Activated CD4-positive, alpha-beta T cell treated with anti-CD3 and anti-CD28 coated beads, Interleukin-2, Interleukin-6, amounts not matched to agents 100 ng/mL and 50 ng/mL, durations not matched to agents 16 hours and 8 hours (primary cell): ENCODE results near the gene NCEH1.
"Not testable (repeated sequence)": the region's sequence is repeated elsewhere in the genome, so short reads cannot be mapped to it uniquely, and the experiment has no call there.

Experiments used
- DNase-seq: peaks from one replicate; pipeline ENCODE4 v3.0.0-alpha.2; 2020

NCEH1 gene

GRCh38 chr3:172707030-172707429, 3.8 kb downstream of the NCEH1 start:
- DNase-seq: no peak

- no peak for DNase-seq
These were observed 5.7 kb downstream of the NCEH1 start for GRCh38 chr3:172705170-172705569.

- DNase-seq: no peak
These were observed 6.9 kb downstream of the NCEH1 start for GRCh38 chr3:172704001-172704400.

GRCh38 chr3:172702731-172703130, 8.1 kb downstream of the NCEH1 start:
- not testable (repeated sequence) for DNase-seq

- DNase-seq: no peak
These were observed 8.6 kb downstream of the NCEH1 start for GRCh38 chr3:172702256-172702655.

- DNase-seq: no peak
These were observed 9.1 kb downstream of the NCEH1 start for GRCh38 chr3:172701751-172702150.

- no peak for DNase-seq
These were observed 9.9 kb downstream of the NCEH1 start for GRCh38 chr3:172700936-172701455.

- DNase-seq: no peak
These were observed 10.6 kb downstream of the NCEH1 start for GRCh38 chr3:172700256-172700655.

- DNase-seq: no peak
These were observed 11.8 kb downstream of the NCEH1 start for GRCh38 chr3:172699031-172699430.

- DNase-seq: no peak
These were observed 12.2 kb downstream of the NCEH1 start for GRCh38 chr3:172698631-172699030.

- no peak for DNase-seq
These were observed 13.3 kb downstream of the NCEH1 start for GRCh38 chr3:172697558-172697957.

GRCh38 chr3:172696357-172696756, 14.5 kb downstream of the NCEH1 start:
- DNase-seq: no peak

GRCh38 chr3:172694573-172695246, 16.2 kb downstream of the NCEH1 start:
- no peak for DNase-seq

- no peak for DNase-seq
These were observed 18.0 kb downstream of the NCEH1 start for GRCh38 chr3:172692751-172693338.

- DNase-seq: no peak
These were observed 19.9 kb downstream of the NCEH1 start for GRCh38 chr3:172690936-172691335.

- DNase-seq: no peak
These were observed 22.3 kb downstream of the NCEH1 start for GRCh38 chr3:172688588-172688987.

GRCh38 chr3:172687501-172687900, 23.4 kb downstream of the NCEH1 start:
- DNase-seq: no peak

GRCh38 chr3:172685331-172686214, 25.3 kb downstream of the NCEH1 start:
- peak; percentile 41 for DNase-seq

GRCh38 chr3:172680684-172681083, 30.2 kb downstream of the NCEH1 start:
- DNase-seq: no peak

- DNase-seq: no peak
These were observed 31.3 kb downstream of the NCEH1 start for GRCh38 chr3:172679599-172679998.

- no peak for DNase-seq
These were observed 32.8 kb downstream of the NCEH1 start for GRCh38 chr3:172678068-172678467.

GRCh38 chr3:172676196-172676922, 34.5 kb downstream of the NCEH1 start:
- DNase-seq: no peak
